Stimulated activated CD4-positive, alpha-beta T cell treated with anti-CD3 and anti-CD28 coated beads, Interleukin-2, amount 100 ng/mL, for 48 hours (primary cell): ENCODE data around the gene ERICH2.
"Not testable (repeated sequence)": the region's sequence is repeated elsewhere in the genome, so short reads cannot be mapped to it uniquely, and the experiment has no call there.

ENCODE experiments used
- DNase-seq, 2 donors: peaks; one replicate each; pipeline ENCODE4 v3.0.0-alpha.2; 2020

ERICH2 gene, protein sequence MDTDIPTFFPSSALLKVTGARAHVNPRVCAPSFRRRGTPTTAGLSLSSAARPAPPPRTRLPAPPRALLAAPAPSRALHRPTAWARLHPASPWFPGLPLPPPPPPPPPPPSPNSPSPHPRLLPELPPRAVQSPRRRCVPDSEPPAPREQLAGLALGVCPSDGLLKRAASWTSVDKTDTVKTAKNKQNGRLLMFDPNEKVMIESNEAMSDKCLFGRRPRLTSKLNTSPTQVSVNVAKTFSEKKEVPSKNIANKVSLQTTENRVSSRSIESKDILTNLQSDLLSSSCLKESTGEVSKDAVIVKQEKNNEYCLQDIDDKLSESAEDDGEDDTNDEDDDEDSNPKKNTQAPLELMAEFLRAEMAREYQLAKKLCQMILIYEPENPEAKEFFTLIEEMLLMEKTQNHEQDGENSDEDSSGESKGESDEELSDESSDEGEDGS

DNA sequence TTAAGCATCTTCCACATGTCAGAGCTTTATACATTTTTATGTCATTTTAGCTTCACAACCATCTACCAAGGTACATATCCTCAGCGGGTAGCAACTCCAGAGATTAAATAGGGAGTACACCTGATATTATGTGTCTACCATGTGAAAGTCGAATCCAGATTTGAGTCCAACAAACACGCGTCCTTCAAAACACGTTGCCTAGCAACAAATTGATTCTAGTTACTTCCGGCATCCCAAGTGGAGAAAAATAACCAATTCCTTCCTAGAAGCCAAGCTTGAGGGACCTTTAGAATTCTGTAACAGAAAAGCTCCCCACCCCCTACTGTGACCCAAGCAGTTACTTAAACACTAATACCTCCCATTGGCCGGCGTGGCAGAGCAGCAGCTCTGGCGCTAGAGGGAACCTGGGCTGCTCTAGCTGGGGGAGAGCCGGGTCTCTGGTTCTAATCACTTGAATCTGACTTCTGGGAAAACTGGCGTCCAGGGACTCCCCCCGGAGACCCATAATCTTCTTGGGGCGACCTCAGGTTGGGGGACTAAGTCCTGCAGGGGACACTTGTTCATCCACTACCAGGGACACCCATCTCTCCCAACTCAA is at the start of gene ERICH2:
TSS of gene ERICH2 (plus strand) at position 371 of the 598 bp plus-strand sequence. CDS start 304 bp downstream, outside the sequence.
- peak; percentile 25 to 29 for DNase-seq

DNA sequence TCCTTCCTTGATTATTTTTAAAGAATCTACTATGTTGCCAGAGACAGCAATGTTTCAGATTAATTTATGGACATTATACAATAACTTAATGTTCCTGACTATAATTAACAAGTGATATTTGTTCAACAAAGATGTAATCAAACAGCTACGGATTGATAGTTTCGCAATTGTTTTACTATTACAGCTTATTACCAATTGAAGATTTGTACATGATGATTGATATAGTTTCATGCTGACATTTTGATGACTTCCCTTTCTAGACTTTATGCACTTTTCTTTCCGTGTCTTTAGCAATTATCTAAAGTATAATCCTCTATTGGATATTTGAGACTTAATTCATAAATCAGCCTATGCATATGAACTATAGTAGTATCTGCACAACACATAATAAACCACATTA is 48.5 kb upstream of the ERICH2 start:
- no peak for DNase-seq

DNA sequence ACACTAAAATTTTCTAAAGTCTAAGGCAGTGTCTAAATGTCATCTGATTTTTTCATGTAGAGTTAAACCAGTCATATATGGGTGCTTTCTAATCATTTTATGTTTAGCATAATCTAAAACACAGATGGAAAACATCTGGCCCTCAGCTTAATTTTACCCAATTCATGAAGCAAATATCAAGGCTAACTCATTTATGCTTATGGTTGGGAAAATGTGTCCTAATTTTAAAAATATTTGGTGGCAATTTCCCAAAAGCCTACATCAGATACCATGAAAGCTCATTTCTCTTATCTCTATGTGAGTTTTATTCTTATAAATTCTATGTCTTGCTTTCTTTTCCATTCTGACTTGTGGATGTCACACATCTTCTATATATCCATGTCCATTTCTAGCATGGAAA is 47.9 kb upstream of the ERICH2 start:
- DNase-seq = no peak

DNA sequence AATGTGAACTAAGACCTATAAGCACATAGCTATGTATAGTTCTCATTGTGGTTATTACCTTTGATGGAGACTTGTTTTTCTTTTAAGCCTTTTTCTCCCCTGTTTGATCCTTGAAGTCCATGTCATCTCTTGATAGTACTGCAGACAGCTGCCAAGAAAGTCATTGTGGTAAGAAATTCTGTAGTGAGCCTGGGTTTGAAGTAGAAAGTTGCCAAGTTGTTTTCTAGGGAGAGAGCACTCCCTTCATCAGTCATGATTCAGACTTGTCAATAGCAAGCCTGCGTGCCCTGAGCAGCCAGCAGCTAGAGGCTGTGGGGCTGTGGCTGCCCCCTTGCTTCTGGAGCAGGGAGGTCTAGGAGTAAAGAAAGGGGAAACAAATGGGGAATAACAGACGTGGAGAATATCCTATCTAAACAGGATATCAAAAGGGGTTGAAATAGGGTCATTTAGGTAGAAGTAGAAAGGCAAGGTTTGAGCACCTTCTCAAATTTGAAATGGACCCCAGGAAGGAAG is 46.7 kb upstream of the ERICH2 start:
- DNase-seq = no peak

DNA sequence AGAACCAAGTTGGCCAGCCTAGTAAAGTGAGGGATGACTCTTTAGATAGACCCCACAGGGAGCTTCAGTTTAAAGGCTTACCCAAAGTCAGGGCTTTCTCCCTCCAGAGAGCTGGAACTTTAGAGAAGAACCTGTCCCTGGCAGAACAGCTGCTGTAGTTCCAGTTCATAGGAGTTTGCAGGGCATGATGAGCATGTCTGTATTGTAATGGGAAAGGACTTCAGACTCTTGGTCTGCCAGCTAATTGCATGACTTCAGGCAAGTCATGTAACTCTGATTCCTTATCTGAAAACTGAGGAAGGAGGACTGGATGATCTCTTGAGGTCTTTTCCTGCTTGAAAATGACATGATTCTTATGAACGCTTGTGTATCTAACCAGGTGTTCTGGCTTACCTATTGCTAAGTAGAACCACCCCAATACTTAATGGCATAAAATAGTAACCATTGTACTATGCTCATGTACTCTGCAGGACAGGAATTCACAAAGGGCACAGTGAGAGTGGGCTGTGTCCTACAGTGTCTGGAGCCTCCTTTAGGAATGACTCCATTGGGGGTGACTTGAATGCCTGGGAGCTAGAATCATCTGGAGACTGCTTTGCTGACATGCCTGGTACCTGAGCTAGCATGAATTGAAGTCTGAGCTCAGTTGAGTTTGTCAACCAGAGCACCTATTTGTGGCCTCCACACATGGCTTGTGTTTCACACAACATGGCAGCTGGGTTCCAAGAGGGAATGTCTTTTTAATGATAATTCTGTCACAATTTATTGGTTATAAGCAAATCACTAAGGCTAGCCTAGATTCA is 36.2 kb upstream of the ERICH2 start:
- no peak for DNase-seq

DNA sequence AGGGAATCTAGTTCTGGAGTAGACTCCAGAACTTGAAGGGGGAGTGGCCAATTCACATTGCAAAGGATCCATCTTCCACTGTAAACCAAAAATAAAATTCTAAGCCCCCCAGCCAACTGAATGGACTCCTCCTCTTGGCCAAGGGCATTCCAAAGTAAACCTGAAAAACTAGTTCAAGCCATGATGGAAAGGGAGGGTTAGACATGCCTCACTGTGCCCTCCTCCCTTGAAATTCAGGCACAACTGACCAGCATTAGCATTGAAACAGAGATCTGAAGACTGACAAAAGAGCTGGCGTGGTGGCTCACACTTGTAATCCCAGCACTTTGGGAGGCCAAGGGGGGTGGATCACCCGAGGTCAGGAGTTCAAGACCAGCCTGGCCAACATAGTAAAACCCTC is 35.6 kb upstream of the ERICH2 start:
- not testable (repeated sequence) for DNase-seq

DNA sequence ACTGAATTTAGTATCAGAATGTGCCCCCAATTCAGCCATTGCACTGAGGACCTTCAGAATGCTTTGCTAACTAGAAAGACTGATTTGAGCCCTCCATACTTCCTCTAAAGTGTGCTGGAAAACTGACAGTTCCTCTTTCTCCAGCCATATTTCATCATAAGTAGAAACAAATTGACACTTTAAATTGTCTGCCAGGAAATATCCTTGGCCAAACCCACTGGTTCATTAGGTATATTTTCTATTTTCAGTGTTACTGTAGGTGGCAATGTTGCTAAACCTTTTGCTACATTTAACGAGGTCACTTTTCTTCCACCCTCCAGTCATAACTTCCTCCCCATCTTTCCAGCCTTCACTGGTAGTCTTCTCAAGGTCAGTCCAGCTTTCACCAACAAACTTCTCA is 33.5 kb upstream of the ERICH2 start:
- no peak for DNase-seq

DNA sequence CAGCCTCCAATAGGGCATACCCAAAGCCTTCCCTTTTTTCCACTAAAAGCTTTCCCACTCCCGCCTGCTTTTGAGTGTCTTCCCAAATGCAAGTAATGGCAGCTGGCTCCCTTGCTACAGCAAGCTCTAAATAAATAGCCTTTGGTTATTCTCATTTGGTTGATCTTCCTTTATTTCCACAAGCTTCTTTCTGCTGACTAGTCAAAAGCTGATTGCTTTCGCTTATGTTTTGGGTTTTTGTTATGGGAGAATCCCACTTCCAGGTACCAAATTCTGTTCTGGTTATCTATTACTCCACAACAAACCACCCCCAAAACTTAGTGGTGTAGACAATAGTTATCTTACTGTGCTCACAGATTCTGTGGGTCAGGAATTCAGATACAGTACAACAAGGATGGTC is 32.8 kb upstream of the ERICH2 start:
- no peak for DNase-seq

DNA sequence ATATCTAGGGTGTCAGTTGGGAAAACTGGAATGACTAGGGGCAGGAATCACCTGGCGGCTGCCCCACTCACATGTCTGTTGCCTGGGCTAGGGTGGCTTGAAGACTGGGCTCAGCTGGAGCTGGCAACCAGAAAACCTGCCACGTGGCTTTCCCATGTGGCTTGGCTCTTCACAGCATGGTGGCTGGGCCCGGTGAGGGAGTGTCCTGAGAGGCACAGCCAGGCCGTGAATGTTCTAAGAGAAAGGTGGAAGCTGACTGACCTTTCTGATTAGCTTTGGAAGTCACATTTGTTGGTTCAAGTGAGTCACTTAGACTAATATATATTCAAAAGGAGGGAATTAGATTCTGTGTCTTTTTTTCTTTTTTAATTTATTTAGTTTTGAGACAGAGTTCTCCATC is 32.4 kb upstream of the ERICH2 start:
- no peak for DNase-seq

DNA sequence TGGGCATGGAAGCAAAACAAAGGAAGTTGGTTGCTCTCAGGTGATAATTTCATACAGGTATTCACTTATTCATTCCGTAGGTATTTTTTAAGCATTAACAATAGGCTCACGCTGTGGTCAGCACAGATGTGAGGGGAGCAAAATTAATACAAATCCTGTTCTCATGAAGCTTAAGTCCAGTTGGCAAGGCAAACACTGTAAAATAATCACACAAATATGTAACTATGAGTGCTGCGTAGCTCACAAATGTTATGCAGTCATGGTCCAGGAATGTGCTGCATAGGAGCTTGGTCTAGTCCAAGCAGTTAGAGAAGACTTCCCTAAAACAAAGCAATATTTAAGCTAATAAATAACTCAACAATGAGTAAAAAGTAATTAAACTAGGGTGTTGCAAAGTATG is 31.1 kb upstream of the ERICH2 start:
- DNase-seq = no peak

DNA sequence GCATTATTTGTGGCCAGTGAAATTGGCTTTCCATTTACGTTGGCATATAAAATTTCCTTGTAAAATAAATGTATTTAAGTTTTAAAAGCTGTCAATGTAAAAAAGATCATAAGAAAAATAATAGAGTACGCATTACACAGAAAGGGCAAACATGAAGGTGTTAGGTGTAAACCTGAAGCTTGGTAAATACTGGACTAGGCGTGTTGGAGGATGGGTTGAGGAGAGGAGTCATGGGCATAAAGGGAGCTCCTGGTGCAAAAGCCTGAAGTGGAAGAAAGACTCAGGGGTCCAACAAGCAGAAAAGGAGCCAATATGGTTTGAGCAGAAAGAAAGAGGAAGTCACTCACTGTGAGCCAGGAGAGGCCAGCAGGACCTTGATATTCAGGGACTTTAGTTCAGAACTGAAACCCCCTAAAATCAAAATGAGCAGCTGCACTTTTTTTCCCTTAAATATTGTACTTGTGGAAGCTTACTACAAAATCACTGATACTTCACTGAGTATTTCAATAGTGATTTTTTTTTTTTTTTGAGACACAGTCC is 30.6 kb upstream of the ERICH2 start:
- DNase-seq = no peak

DNA sequence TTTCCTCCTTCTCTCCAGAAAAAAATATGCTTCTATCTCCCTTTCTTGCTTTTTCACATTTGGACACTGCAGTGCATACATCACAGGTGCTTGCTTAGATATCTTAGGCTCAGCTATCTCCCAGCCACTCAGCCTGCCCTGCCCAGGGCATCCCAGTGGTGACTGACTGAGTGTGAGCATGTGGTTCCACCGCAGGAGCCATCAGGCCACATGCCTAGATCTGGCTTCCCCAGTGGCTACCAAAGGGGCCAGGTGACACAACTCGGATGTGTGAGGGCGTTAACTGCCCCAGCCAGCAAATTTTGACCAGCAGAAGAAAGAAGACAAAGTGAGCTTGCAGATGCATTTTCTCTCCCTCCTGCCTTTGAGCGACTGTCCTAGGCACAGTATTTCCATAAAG is 29.5 kb upstream of the ERICH2 start:
- DNase-seq = no peak

DNA sequence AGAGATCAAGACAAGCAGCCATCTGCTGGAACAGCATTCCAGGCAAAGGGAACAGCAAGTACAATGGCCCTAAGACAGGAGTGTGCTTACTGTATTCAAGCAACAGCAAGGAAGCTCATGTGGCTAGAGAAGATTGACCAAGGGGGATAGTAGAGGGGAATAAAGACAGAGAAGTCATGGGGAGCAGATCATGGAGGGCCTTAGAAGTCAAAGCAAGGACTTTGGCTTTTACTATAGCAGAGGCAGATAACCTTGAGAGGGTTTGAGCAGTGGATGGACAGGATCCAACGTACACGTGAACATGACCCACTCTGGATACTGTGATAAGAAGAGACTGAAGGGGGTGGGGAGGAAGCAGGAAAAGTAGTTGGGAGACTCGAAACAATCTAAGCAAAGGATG is 28.2 kb upstream of the ERICH2 start:
- DNase-seq = no peak

DNA sequence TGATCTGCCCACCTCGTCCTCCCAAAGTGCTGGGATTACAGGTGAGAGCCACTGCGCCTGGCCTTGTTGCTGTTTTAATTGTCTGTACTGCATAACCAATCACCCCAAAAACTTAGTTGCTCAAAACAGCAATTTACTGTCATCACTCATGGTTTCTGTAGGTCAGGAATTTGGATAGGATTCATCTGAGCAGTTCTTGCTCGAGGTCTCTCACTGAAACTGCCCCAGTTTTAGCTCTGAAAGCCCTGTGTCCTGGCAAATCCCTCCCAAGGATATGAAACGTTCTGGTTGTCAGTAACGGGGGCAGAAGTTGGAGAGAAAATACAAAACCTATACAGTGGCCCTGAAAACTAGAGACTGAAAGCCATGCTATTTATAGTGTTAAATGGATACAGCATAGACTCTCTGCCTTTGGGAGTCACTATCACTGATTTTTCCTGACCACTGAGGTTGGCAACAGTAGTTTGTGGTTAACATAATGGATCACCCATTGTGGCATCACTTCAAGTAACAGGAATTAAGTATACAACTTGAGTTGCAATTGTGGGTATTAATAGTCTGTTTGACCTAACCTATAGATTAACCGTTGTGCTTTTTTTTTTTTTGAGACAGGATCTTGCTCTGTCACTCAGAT is 27.2 kb upstream of the ERICH2 start:
- DNase-seq = no peak

DNA sequence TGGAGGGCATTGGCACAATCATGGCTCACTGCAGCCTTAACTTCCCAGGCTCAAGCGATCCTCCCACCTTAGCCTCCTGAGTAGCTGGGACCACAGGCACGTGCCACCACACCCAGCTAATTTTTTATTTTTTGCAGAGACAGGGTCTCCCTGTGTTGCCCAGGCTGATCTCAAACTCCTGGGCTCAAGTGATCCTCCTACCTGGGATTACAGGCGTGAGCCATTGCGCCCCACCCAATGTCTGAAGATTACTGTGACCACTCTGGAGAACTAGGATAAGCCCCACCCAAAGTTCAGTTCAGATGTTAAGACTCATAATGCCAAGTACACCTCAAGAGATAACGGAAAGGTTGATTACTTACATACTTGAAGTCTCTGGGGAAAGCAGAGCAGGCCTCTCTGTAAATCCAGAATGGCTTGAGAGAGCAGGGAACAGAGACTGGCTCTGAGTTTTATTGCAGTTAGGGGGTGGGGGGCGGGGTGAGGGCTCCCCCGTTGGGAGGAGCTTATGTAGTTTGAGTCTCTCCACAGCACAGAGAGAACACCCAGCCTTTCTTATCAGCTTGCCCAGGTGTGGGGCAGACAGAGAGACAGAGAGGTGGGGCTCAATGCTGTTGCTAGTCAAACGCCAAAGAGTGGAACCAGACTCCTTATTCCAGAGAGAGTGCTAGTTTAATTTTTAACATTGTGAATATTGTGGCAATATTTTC is 26.5 kb upstream of the ERICH2 start:
- DNase-seq = no peak

DNA sequence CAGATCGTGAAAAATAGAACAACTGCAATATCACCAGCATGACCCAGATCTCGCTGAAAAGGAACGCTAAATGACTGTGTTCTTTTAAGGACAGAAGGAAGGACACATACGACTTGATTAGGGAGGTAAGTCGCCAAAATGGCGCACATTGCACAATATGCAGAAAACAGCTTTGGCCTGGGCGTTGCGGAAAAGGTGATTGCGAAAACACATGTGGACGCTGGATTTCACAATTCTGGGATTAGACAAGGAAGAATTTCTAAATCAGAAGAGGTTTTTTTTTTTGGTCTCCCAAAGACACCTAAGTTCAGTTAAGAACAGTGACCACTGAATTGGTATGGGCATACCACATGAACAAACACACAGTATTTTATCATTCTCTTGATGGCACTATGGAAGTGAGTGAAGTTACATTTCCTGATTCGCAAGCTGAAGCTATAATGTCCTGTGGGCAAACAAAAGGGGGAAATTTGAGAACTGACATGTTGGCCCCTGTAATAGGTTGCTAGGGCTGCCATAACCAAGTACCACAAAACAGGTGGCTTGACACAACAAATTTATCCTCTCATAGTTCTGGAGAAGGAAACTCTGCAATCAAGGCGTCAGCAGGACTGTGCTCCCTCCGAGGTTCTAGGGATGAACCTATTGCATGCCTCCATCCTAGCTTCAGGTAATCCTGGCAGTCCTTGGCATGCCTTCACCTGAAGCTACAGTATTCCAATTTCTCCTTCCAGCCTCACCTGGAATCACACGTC is 25.8 kb upstream of the ERICH2 start:
- no peak for DNase-seq

DNA sequence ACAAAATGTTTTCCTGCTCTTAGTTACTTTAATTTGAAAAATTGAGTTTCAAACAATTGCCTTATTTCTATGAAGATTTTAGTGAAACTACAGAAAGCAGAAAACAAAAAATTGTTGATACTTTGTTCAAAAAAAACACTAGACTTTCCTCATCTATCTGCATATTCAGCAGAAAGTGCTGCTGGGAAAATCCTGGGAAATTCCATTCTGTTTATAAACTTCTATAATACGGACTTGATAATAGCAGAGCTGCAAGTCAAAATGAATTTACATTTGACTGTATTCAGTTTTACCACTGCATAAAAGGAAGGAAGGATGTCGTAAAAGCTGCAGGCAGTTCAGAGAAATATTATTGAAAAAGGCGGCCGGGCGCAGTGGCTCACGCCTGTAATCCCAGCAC is 24.9 kb upstream of the ERICH2 start:
- DNase-seq = no peak

DNA sequence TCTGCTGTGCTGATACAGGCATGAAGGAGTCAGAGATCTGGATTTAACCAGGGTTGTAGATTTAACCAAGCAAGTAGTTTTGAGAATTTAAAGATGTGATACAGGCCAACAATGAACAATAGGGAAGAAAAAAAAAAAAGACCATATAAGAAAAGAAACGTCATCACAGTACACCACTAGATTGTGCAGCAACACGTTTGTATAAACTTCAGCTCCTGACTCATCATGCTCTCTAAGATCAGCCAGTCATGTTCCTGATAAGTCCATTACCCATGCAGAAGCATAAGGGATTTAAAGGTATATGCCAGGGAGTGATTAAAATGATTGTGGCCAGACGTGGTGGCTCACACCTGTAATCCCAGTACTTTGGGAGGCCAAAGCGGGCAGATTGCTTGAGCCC is 22.3 kb upstream of the ERICH2 start:
- DNase-seq = no peak

DNA sequence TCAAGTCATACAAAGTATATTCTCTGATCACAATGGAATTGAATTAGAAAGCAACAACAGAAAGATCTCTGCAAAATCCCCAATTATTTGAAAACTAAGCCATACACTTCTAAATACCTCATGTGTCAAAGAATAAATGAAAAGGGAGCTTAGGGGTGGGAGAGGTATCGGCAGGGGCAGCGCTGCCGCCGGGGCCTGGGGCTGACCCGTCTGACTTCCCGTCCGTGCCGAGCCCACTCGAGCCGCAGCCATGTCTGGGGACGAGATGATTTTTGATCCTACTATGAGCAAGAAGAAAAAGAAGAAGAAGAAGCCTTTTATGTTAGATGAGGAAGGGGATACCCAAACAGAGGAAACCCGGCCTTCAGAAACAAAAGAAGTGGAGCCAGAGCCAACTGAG is 18.6 kb upstream of the ERICH2 start:
- DNase-seq = not testable (repeated sequence)

DNA sequence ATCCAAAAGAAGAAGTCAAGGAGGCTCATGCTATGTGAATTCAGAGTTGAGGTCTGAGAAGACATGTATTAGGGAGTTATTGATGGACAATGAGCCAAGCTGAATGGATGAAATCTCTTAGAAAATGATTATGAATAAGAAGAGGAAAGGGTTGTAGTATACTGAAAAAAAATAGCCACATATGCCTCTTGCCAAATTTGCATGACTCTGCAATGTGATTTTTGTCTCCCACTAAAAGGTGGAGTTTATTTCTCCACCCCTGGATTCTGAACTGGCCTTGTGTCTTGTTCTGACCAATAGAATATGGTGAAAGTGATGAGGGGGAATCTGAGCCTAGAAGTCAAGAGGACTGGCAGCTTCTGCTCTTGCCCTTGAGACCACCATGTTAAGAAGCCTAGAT is 8.6 kb upstream of the ERICH2 start:
- no peak for DNase-seq

DNA sequence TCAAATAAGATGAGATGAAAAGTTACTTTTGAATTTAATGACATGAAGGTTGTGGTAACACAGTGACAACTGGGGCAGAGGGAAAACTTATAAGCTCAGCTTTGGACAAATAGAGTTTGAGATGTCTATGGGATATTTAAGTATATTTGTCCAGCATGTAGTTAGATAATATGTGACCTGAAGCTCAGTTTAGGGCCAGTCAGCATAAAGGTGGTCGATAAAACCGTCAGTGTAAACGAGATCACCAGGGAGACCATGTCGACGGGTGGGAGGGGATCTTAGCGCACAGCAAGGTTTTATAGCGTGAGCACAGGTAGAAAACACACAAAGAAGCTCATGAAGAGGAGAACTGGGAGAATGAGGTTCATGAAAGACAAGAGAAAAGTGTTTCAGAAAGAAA is 7.4 kb upstream of the ERICH2 start:
- no peak for DNase-seq
